Natural killer cell (primary cell): ENCODE data around the gene B3GAT3. TPM values are rescaled to one million over a fixed set of nuclear protein-coding genes. Genes with fewer than 3 reads are reported as not detected.

ENCODE experiments used
- ATAC-seq, 3 donors: fragments of 150-1000 bp in 2 of 3; fragments of 200-7000 bp in 1 of 3; cut with Tn5 transposase; 1 replicate in 1 of 3; 2 replicates in 2 of 3; pipeline ENCODE4 v1.10.0; 2021; ENCODE audit warnings: mild to moderate bottlenecking in 2 of 3, moderate library complexity in 2 of 3
- DNase-seq, 2 donors: peaks; one replicate each; pipeline versions ENCODE4 v3.0.0 to v3.0.0-alpha.2; 2013 to 2021; ENCODE audit warnings: mixed read lengths in 1 of 2
- H3K27ac ChIP-seq: one replicate; pipeline ENCODE4 v1.5.1; 2013; ENCODE audit warnings: mild to moderate bottlenecking, low read length
- H3K27me3 ChIP-seq: one replicate; pipeline ENCODE4 v1.6.1; 2013; ENCODE audit warnings: low read length; ENCODE audit not compliant: control insufficient read depth, insufficient read depth
- H3K36me3 ChIP-seq: one replicate; pipeline ENCODE4 v1.6.1; 2013; ENCODE audit warnings: low read length; ENCODE audit not compliant: control insufficient read depth, insufficient read depth
- H3K4me1 ChIP-seq: one replicate; pipeline ENCODE4 v1.6.1; 2013; ENCODE audit warnings: low read length; ENCODE audit not compliant: control insufficient read depth, insufficient read depth
- H3K4me3 ChIP-seq: one replicate; pipeline ENCODE4 v1.5.1; 2013; ENCODE audit warnings: low read length
- H3K9me3 ChIP-seq: one replicate; pipeline ENCODE4 v1.6.1; 2013; ENCODE audit warnings: low read length; ENCODE audit not compliant: control insufficient read depth, insufficient read depth
- H3K27ac Mint-ChIP-seq, 2 donors: one replicate each; pipeline ENCODE4 v1.8.0; 2022; ENCODE audit warnings: mild to moderate bottlenecking in 2 of 2, mixed read lengths in 2 of 2, moderate library complexity in 1 of 2
- H3K27me3 Mint-ChIP-seq, 2 donors: one replicate each; pipeline ENCODE4 v1.8.0; 2022; ENCODE audit warnings: low read depth in 2 of 2, mixed read lengths in 2 of 2
- H3K36me3 Mint-ChIP-seq: one replicate; pipeline ENCODE4 v1.8.0; 2022; ENCODE audit warnings: mixed read lengths
- H3K4me1 Mint-ChIP-seq, 2 donors: one replicate each; pipeline ENCODE4 v1.8.0; 2022; ENCODE audit warnings: mixed read lengths in 2 of 2
- H3K4me3 Mint-ChIP-seq: one replicate; pipeline ENCODE4 v1.8.0; 2022; ENCODE audit warnings: mild to moderate bottlenecking, moderate library complexity, mixed read lengths
- H3K9me3 Mint-ChIP-seq, 2 donors: one replicate each; pipeline ENCODE4 v1.8.0; 2022; ENCODE audit warnings: mixed read lengths in 2 of 2
- CTCF ChIP-seq: fragments of 200-600 bp; IDR thresholded peaks from one replicate; pipeline ENCODE4 v1.8.0; 2022; ENCODE audit warnings: antibody characterized with exemption
- WGBS: methylation state at CpG from one replicate; pipeline ENCODE4 v1.1.7; 2013; ENCODE audit warnings: missing lambda C conversion rate; ENCODE audit not compliant: insufficient coverage; 5-methylcytosine and 5-hydroxymethylcytosine counted together
- intact Hi-C: fragments of 100-400 bp; cut with micrococcal nuclease; formaldehyde crosslinking; loops from one replicate; pipeline ENCODE4 v1.14.2; 2022
- total RNA-seq, 4 donors: library from RNA; stranded (reverse); fragments of 120-200 nt in 1 of 4; gene quantifications; one replicate each; pipeline versions ENCODE4 v1.2.3 to v1.2.4, GENCODE V29; 2013 to 2022

B3GAT3 gene
- total RNA-seq, 3 donors from 2014 or later (not counting 1 experiment from before 2014, with no cell fraction given): 64.9 to 80.3 (median 77.9) TPM

GRCh38 chr11:62607714-62608113, 14.1 kb downstream of the B3GAT3 start:
- H3K9me3 Mint-ChIP-seq: no peaks in the 10 kb centered on the region
- peaks cover 26 to 53% of the 10 kb centered on the region in 2 donors for H3K4me1 Mint-ChIP-seq
- Histone ChIP-seq H3K36me3 (peaks cover 44% of the 10 kb centered on the region), H3K4me3 (no peak overlapping the region), H3K27ac (no peak overlapping the region), H3K4me1 (peaks cover 25% of the 10 kb centered on the region), H3K9me3 (no peaks in the 10 kb centered on the region), H3K27me3 (no peaks in the 10 kb centered on the region)
- no peaks in the 10 kb centered on the region for H3K36me3 Mint-ChIP-seq
- TF ChIP-seq CTCF: no peak
- intact Hi-C loops: no loop called here
- H3K27ac Mint-ChIP-seq: peak overlapping the region in 1 of 2 donors; percentile 20
- H3K4me3 Mint-ChIP-seq: no peak overlapping the region
- no peak for DNase-seq
- no peak for ATAC-seq
- WGBS: 74% methylated on average over 4 of the region's 4 CpGs
- H3K27me3 Mint-ChIP-seq: no peaks in the 10 kb centered on the region

DNA sequence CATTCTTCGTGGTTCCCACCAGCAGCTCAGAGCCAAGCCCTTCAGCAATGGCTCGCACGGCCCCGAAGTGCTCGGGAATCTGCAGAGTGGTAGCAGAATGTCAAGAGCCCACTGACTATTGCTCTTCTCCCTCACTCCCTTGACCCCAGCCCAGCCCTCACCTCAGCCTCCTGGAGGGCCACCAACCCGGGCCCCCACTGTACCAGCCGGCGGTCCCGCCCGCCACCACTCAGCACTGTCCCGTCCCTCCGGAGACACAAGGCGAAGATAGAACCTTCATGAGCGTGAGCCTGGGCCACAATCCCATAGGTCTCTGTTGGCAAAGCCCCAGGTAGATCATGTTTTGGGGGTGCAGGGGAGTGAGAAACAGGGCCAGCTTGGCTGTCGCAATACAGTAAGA, 15.9 kb downstream of the B3GAT3 start:
- TF ChIP-seq CTCF: no peak
- Histone ChIP-seq H3K27ac (no peak overlapping the region), H3K36me3 (peaks cover 41% of the 10 kb centered on the region), H3K9me3 (no peaks in the 10 kb centered on the region), H3K4me3 (no peak overlapping the region), H3K27me3 (no peaks in the 10 kb centered on the region), H3K4me1 (peaks cover 23% of the 10 kb centered on the region)
- no peak for ATAC-seq
- H3K4me3 Mint-ChIP-seq: no peak overlapping the region
- H3K36me3 Mint-ChIP-seq: no peaks in the 10 kb centered on the region
- no peak overlapping the region for H3K27ac Mint-ChIP-seq
- intact Hi-C loops: no loop called here
- no peaks in the 10 kb centered on the region for H3K9me3 Mint-ChIP-seq
- no peak for DNase-seq
- peaks cover 22 to 50% of the 10 kb centered on the region in 2 donors for H3K4me1 Mint-ChIP-seq
- H3K27me3 Mint-ChIP-seq: no peaks in the 10 kb centered on the region
- WGBS: 97% methylated on average over 15 of the region's 15 CpGs

DNA sequence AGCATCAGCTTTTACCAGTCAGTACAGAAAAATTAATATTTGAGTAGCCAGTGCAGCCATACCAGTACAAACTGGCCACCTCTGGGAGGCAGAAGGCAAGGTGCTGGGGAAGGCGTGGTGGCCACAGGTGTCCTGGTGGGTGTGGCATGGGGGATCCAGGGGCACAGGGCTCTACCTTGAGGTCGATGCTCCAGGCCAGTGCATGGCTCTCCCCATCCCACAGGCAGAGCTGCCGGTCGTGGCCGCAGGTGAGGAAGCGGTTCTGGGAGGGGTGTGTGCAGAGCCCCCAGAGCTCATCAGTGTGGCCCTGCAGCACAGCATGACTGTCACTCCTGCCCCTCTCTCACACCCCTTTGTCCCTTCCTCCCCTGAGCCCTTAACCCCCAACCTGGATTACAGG, 16.3 kb downstream of the B3GAT3 start:
- no peak for ATAC-seq
- Histone ChIP-seq H3K27ac (no peak overlapping the region), H3K27me3 (no peaks in the 10 kb centered on the region), H3K36me3 (peaks cover 37% of the 10 kb centered on the region), H3K4me3 (no peak overlapping the region), H3K9me3 (no peaks in the 10 kb centered on the region), H3K4me1 (peaks cover 22% of the 10 kb centered on the region)
- peak overlapping the region in 1 of 2 donors; percentile 53 for H3K27ac Mint-ChIP-seq
- no peaks in the 10 kb centered on the region for H3K36me3 Mint-ChIP-seq
- H3K4me3 Mint-ChIP-seq: no peak overlapping the region
- no peak for DNase-seq
- no peaks in the 10 kb centered on the region for H3K27me3 Mint-ChIP-seq
- no peaks in the 10 kb centered on the region for H3K9me3 Mint-ChIP-seq
- 96% methylated on average over 6 of the region's 6 CpGs for WGBS
- no peak for TF ChIP-seq CTCF
- peaks cover 24 to 47% of the 10 kb centered on the region in 2 donors for H3K4me1 Mint-ChIP-seq
- intact Hi-C loops: no loop called here

- WGBS: 94% methylated on average over 12 of the region's 13 CpGs
- no peaks in the 10 kb centered on the region for H3K9me3 ChIP-seq
- Mint-ChIP-seq H3K27ac (peak overlapping the region in 1 of 2 donors; percentile 53), H3K4me1 (peaks cover 27 to 47% of the 10 kb centered on the region in 2 donors), H3K27me3 (no peaks in the 10 kb centered on the region), H3K36me3 (no peaks in the 10 kb centered on the region), H3K9me3 (no peaks in the 10 kb centered on the region), H3K4me3 (no peak overlapping the region)
- ATAC-seq (no peak), DNase-seq (no peak)
- peaks cover 33% of the 10 kb centered on the region for H3K36me3 ChIP-seq
- peaks cover 28% of the 10 kb centered on the region for H3K4me1 ChIP-seq
- H3K27ac ChIP-seq: no peak overlapping the region
- no peak for TF ChIP-seq CTCF
- no peaks in the 10 kb centered on the region for H3K27me3 ChIP-seq
- no peak overlapping the region for H3K4me3 ChIP-seq
- intact Hi-C loops: no loop called here
Observed at GRCh38 chr11:62604460-62605120, 17.2 kb downstream of the B3GAT3 start.
